ENCODE data around the gene REV3L. TPM values are rescaled to one million over a fixed set of nuclear protein-coding genes. Genes with fewer than 3 reads are reported as not detected.
A peak's percentile ranks its signal among the peaks of the same experiment; 100 is the strongest.
"Not testable (repeated sequence)": the region's sequence is repeated elsewhere in the genome, so short reads cannot be mapped to it uniquely, and the experiment has no call there.

The REV3L gene, protein sequence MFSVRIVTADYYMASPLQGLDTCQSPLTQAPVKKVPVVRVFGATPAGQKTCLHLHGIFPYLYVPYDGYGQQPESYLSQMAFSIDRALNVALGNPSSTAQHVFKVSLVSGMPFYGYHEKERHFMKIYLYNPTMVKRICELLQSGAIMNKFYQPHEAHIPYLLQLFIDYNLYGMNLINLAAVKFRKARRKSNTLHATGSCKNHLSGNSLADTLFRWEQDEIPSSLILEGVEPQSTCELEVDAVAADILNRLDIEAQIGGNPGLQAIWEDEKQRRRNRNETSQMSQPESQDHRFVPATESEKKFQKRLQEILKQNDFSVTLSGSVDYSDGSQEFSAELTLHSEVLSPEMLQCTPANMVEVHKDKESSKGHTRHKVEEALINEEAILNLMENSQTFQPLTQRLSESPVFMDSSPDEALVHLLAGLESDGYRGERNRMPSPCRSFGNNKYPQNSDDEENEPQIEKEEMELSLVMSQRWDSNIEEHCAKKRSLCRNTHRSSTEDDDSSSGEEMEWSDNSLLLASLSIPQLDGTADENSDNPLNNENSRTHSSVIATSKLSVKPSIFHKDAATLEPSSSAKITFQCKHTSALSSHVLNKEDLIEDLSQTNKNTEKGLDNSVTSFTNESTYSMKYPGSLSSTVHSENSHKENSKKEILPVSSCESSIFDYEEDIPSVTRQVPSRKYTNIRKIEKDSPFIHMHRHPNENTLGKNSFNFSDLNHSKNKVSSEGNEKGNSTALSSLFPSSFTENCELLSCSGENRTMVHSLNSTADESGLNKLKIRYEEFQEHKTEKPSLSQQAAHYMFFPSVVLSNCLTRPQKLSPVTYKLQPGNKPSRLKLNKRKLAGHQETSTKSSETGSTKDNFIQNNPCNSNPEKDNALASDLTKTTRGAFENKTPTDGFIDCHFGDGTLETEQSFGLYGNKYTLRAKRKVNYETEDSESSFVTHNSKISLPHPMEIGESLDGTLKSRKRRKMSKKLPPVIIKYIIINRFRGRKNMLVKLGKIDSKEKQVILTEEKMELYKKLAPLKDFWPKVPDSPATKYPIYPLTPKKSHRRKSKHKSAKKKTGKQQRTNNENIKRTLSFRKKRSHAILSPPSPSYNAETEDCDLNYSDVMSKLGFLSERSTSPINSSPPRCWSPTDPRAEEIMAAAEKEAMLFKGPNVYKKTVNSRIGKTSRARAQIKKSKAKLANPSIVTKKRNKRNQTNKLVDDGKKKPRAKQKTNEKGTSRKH (N-terminal part only)
- 49.0 TPM for total RNA-seq

DNA sequence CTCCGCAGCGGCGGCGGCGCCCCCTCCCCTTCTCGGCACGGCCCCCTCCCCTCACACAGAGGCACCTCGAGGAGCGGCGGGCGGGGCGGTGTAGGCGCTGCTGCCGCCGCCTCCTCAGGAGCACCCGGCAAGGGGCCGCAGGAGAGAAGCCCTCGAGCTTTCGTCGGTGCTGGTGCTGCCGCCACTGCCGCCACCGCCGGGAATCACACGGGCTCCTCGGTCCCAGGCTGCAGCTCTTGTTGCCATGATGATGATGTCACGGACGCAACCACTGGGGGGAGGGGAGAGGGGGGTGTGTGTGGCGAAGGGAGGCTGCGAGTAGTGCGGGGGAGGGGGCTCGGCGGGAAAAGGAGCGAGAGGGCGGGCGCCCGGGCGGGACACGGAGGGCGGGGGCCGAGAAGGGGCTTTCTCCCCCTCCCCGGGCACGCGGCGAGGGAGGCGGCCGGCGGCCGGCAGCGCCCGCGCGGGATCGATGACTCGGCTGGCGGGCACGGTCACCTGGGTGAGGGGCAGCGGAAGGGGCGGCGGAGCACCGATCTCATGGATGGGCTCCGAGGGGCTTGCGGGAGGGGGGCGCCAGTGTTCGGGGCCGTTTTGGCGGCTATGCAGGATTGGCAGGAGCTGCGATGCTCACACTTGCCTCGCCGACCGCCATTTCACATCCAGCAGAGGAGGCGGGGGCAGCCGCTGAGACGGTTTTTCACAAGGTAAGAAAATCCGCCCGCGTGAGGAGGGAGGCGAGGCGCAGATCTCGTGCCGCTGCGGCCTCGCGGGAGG is at the start of gene REV3L:
TSS of gene REV3L (minus strand) at position 260 of the 777 bp plus-strand sequence. CDS start 330 bp downstream, outside the sequence.
- DNase-seq: peak; percentile 90

DNA sequence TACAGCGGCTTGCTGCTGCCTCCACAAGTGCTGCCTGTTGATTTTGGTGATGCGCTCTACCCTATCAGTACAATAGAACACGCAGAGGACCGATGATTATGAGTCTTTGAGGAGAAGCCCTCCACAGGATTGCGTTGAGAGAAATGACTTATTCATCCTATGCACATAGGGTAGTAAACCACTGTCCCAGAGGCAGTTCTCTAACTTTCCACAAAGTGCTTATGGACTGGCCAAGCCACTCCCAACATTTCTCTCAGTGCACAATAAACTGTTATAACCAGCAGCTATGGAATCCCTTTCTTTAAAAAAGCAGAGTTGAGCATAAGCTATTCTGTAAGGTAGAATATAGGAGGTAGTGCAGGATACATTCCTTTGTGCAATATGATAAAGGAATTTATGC is 48.2 kb upstream of the REV3L start:
- DNase-seq: no peak

DNA sequence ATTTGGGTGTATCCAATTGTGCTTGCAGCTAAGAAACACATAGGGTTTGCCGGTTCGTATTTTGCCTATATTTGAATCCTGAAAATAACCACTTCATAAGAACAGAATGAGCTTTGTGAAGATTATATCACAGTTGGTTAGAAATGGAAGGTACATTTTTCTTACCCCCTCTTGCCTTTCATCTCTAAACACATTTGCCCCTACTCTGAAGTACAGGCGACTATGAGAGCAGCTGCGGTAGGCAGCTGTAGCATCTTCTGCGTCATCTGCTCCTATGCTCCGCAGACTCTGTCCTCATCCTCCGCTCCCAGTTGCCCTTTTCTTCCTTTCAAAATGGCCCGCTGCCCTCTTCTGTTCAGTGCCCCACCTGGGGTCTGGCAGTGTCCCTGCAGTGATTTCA is 47.6 kb upstream of the REV3L start:
- no peak for DNase-seq

DNA sequence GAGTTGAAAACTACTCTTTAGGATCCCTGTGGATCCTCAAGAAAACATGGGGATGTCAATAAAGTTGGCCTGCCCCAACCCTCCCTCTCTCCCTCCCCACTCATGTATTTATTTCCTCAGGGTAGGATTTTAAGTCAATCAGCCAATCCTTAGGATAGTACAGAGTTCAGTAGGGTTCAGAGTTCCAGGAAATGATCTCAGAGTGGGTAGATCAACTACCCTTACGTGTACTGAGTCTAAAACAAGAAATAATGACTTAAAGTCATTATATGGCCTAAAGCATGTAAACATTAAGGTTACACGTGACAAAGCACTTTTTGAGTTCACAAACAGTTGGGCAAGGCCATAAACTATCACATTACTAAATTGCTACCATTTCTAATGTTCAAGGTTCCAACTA is 47.2 kb upstream of the REV3L start:
- no peak for DNase-seq

DNA sequence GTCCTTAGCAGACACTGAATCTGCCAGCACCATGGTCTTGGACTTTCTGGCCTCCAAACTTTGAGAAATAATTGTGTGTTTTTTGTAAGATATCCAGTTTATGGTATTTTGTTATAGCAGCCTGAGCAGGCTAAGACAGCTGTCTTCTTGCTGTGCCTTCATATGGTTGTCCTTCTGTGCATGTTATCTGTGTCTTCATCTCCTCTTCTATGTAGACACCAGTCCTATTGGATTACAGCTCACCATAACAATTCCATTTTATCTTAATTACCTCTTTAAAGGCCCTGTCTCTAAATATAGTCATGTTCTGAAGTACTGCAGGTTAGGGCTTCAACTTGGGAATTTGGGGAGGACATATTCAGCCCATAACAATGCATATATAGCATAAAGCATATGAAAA is 44.3 kb upstream of the REV3L start:
- DNase-seq: no peak

DNA sequence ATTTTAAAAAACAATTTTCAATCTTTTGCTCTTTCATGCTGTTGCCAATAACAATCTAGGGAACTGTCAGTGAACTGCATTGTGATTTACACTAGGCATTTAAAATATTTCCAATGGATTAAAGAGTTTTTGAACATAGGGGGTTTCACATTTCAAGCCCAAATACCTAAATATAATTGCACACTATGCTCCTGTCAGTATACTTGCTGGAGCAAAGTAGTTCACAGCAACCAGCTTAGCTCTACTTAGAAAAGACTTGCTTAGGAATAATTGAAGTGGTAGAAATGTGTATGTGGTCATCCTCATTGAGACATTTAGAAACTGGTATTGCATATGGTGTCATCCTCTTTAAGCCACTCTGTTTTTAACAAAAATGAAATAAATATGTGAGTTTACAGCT is 41.7 kb upstream of the REV3L start:
- DNase-seq: no peak

DNA sequence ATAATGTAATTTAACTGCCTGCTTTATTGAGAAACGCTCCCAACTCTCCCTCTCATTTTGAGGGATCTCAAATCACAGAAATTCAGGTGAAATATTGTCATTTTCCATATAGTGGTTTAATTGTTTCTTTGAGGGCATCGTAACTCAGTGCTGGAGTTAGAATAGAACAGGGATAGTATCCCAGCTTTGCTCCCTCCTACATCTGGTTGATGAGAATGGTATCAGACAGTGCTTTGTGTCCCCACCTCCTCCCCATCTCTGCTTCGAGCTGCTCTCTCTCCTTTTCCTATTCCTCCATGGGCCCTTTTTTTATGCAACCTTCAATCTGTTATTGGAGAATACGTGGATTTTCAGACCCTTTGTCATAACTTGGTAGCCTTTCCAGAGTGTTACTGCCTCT is 41.2 kb upstream of the REV3L start:
- DNase-seq: no peak

DNA sequence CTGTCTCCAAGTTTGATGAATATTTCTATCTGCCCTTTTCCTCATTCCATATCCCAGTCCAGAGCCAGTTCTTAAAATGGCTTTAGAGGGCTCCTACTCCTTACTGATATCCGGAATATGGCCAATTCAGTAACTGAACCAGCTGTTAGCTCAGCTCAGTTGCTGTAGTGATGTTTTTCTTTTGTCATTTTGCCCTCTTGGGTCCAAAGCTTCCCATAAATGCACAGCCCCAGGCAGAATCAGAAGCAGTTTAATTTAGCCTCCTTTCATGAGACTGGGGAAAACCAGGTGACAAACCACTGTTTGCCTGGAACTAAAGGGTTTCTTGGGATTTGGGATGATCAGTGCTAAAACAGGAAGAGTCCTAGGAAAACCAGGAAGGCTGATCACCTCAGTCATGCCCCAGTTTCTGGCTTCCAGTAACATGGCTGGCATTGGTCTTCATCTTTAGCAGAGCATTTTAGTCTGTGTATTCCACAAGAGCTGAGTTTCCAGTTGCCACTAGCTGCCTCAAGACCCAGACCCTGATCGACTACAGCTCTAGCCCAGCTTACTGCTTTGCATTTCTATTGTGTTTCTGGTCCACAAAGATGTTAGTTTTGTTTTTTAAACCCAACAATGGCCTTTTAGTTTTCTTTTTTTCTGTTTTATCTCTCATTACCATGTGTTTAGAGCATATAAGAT is 40.6 kb upstream of the REV3L start:
- no peak for DNase-seq

DNA sequence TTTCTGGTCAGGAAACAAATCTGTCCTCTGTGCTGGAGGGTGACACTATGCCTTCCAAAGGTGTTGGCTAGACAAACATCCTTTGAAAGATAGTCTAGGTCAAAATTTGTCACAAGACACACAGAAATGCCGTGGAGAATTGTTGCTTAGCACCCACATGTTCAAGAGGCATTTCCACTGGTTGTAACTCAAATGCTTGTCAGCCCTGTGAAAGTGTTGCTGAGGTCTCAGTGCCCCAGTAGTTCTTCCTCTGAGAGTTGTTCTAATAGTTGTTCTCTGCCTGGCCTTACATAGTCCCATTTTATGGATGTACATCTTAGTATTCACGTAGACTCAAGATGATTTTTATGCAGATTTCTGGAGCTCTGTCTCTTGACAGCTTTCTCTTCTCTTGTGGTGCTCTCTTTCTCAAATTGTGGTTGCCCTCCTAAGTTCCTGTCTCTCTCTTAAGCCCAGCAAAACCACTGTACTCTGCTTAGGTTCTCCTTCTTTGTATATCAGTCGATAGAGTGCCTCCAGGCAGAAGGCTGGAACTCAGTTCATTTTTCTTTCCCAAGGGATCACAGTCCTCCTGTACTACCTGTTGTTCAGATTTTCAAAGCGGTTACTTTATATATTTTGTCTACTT is 39.5 kb upstream of the REV3L start:
- no peak for DNase-seq

DNA sequence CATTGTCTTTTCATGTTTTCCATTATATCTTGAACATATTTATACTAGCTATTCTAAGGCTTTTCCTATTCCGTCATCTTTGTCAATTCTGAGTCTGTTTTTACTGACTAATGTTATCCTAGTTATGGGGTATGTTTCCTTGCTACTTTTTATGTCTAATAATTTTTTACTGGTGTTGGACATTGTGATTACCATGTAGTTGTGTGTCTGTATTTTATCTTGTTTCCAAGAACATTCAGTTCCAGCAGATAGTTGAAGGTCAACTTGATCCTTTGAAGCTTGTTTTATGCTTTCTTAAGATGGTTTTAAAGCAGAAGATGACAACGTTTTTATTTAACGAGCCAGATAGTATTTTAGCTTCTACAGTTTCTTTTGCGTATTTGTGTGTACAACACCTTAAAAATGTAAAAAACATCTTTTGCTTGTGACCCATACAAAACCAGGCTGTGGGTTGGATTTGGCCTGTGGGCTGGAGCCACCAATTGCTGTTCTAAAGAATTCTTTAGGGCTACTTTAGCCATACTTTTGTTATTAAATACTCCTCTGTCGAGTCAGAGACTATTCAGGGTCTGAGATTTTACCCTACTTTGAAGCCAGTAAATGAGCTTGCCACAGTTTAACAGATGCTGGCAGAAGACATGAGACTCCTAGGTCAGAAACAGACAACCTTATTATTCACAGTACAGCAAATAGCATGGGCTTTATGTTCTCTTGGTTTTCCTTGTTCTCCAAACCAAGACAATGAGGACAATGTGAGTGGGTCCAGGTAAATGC is 38.7 kb upstream of the REV3L start:
- DNase-seq: no peak

DNA sequence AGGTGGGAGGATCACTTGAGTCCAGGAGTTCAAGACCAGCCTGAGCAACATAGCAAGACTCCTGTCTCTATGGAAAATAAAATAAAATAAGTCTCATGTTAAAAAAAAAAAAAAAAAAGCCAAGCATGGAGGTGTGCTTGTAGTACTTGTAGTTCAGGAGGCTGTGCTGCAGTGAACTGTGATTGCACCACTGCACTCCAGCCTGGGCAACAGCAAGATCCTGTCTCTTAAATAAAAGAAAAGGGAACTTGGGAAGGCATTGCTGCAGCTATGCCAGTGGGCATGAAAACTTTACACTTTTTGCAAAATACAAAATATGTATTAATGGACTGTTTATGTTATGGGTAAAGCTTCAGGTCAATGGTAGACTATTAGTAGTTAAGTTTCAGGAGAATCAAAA is 37.5 kb upstream of the REV3L start:
- no peak for DNase-seq

DNA sequence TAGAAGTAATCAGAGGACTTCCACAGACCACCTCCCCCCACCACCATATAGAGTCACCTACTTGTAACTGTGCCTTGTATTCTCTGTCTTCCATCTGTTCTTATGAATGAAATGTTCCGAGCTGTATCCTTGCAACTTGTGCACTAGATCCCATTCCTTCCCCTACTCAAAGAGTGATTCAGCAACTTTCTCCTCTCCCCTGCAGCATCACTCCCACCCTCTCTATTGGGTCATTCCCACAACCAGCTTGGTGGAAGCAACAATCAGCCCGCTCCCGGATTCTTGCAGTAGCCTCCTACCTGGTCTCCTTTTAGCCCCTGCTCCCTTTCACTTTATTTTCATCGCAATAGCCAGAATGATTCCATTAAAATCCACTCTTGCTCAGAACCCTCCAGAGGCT is 34.9 kb upstream of the REV3L start:
- DNase-seq: no peak

DNA sequence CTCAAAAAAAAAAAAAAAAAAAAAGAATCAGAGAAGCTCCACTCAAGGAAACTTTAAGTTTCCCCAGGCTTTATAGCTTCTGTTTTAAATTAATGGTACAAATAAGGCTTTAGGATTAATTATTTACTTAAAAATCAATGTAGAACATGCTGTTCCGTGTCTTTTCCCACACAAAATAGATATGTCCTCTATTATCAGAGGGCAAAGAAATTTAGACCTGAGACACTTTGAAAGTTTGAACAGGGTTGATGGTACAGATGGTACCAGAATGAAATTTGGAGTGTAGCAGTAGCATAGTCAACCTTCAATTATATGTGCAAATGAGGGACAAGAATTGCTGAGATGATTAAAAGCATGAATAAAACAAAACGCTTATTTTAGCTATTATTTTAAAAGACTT is 32.2 kb upstream of the REV3L start:
- DNase-seq: no peak

DNA sequence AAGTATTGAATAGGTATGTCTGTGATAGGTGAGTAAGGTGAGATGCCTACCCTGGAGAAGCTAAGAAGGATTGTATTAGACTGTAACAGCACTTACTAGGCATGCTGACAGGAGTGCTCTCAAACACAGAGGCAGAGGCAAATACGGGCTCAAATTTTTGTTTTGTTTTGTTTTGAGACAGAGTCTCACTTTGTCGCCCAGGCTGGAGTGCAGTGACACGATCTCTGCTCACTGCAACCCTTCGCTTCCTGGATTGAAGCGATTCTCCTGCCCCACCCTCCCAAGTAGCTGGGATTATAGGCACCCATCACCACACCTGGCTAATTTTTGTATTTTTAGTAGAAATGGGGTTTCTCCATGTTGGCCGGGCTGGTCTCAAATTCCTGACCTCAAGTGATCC is 31.5 kb upstream of the REV3L start:
- DNase-seq: not testable (repeated sequence)

DNA sequence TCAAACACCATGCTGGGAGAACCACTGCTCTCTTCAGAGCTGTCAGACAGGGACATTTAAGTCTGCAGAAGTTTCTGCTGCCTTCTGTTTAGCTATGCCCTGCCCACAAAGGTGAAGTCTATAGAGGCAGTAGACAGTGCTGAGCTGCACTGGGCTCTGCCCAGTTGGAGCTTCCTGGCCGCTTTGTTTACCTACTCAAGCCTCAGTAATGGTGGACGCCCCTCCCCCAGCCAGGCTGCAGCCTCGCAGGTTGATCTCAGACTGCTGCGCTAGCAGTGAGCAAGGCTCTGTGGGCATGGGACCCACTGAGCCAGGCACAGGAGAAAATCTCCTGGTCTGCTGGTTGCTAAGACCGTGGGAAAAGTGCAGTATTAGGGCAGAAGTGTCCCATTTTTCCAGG is 24.2 kb upstream of the REV3L start:
- DNase-seq: not testable (repeated sequence)

DNA sequence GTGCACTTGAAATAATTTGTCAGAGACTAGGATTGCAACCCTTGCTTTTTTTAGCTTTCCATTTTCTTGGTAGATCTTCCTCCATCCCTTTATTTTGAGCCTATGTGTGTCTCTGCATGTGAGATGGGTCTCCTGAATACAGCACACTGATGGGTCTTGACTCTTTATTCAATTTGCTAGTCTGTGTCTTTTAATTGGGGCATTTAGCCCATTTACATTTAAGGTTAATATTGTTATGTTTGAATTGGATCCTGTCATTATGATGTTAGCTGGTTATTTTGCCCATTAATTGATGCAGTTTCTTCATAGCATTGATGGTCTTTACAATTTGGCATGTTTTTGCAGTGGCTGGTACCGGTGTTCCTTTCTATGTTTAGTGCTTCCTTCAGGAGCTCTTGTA is 22.5 kb upstream of the REV3L start:
- DNase-seq: not testable (repeated sequence)

DNA sequence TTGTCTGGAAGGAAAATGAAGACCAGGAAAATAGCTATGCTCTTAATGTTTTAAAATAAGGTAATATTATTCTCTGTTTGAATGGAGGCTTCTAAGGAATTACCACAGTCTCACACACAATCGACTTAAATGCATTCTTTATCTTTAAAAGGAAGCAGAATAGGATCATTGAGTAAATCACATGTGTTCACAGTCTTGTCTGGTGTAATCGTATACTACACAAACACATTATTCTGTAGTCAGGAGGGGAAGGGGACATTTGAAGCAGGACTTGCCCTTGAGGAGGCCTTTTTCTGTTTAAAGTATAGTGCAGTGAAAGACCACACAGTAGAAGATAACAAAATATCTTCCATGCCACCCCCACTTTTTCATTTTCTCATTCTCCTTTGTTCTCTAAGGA is 20.6 kb upstream of the REV3L start:
- DNase-seq: no peak

DNA sequence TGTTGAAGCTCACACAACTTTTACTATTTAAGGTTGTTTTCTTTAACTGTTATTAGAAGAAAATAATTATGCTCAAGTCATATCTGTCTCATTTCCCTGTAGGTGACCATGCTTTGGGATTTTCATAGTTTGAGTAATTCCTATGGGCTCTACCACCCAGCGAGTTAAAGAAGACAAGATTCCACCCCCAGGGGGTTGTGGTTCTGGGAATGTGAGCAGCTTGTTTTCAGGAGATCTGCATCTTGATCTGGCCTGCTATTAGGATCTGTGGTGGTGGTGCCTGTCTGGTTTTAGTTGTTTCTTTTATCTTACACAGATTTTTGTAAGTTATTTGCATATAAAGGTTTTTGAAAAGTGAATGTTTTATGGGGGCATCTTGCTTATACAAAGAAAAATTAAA is 20.2 kb upstream of the REV3L start:
- DNase-seq: no peak

DNA sequence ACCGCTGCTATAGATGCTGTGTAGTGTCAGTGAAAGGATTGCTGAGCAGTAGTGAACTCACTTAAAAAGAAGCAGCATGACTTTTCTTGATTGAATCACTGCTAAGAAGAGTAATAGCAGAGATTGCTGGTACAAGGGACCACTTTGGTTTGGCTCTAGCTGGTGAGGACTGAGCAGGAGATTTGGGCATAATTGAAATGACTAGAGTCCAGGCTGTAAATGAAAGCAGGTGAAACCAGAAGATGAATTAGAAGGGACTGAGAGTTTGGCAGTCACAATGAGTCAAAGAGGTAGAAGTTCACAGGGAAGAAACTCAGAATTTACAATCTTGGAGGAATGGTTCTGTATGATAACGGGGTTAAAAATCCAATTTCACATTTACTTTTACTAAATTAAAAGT is 19.1 kb upstream of the REV3L start:
- no peak for DNase-seq

DNA sequence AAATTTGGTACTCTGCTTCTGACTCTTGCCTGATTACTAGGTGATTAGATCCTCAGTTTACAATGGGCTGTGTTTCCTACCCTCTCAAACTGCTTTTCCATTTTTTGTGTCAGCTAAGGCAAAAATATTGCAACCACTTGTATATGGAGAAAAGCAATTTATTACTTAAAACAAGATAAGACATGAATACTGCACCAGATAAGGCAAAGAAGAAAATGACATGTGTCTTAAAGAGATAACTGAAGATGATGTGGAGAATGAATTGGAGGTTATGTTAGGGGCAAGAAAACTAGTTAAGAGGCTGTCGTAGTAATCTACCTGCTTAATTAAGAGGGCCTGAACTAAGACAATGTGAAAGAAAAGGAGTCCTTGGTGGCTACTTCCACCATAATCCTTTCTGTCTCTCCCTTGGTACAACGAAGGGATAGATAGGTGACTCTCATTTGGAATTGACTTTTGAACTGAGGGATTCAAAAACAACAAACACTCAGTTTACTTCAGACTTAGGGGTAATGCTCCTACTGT is 16.3 kb upstream of the REV3L start:
- no peak for DNase-seq

Measured in skin of body (tissue), 2 donors.